Measurements from ENCODE around the gene GAB2. TPM values are rescaled to one million over a fixed set of nuclear protein-coding genes. Genes with fewer than 3 reads are reported as not detected.

GAB2 gene
- total and polyA plus RNA-seq, 2 donors (not counting 1 experiment from before 2014, with no cell fraction given): 5.8 to 85.9 TPM

- Mint-ChIP-seq H3K27me3 (no peaks in the 10 kb centered on the region), H3K4me3 (no peak overlapping the region), H3K9me3 (ENCODE audit: insufficient read depth) (no peaks in the 10 kb centered on the region), H3K4me1 (no peaks in the 10 kb centered on the region), H3K27ac (no peak overlapping the region)
- CTCF ChIA-PET: no interaction called here
- no peak overlapping the region for H3K9ac ChIP-seq (ENCODE audit: low read length)
- WGBS (ENCODE audit: insufficient coverage): no CpG with 5 or more reads among the region's 2 CpGs
- H4K20me1 ChIP-seq (ENCODE audit: control insufficient read depth, insufficient read depth, low read length, poor library complexity, severe bottlenecking): no peaks in the 10 kb centered on the region
- H3K4me1 ChIP-seq (ENCODE audit: control insufficient read depth in 2 of 2, insufficient read depth in 2 of 2, low read length in 2 of 2): no peaks in the 10 kb centered on the region
- H3K27ac ChIP-seq (ENCODE audit: low read length in 2 of 2): no peak overlapping the region
- H3K4me3 ChIP-seq (ENCODE audit: control extremely low read depth in 1 of 5, extremely low read depth in 1 of 5, insufficient read depth in 1 of 5, low read depth in 2 of 5, low read length in 4 of 5): no peak overlapping the region
- H2AFZ ChIP-seq (ENCODE audit: insufficient read depth, low read depth, low read length, poor library complexity, severe bottlenecking): no peak overlapping the region
- intact Hi-C loops (cut with micrococcal nuclease): no loop called here
- H3K27me3 ChIP-seq (replicated peaks in 1 of 4; ENCODE audit: control extremely low read depth in 1 of 4, control insufficient read depth in 3 of 4, insufficient read depth in 4 of 4, low read length in 3 of 4): no peaks in the 10 kb centered on the region
- POLR2A ChIA-PET: no interaction called here
- no peak for ATAC-seq (ENCODE audit: low read depth)
- H3K79me2 ChIP-seq (ENCODE audit: control insufficient read depth, insufficient read depth, low read length): peaks cover 31% of the 10 kb centered on the region
- peaks cover 3 to 5% of the 10 kb centered on the region in 2 experiments for H3K36me3 ChIP-seq (replicated peaks in 1 of 2; ENCODE audit: control extremely low read depth in 1 of 2, control insufficient read depth in 1 of 2, extremely low read depth in 1 of 2, insufficient read depth in 2 of 2, low read length in 1 of 2)
- no peaks in the 10 kb centered on the region for H3K9me3 ChIP-seq (ENCODE audit: control extremely low read depth in 1 of 3, control insufficient read depth in 2 of 3, insufficient read depth in 1 of 3, low read length in 2 of 3)
- no peak for DNase-seq
- no peak for TF ChIP-seq EZH2 (IDR thresholded peaks at IDR 0.05; ENCODE audit: borderline replicate concordance, insufficient read depth, low read depth, low read length, poor library complexity, severe bottlenecking)
- TF ChIP-seq CTCF (IDR thresholded peaks at IDR 0.05): no peak
- H3K4me2 ChIP-seq (replicated peaks; ENCODE audit: low read depth, low read length, poor library complexity, severe bottlenecking): no peak overlapping the region
Measured at GRCh38 chr11:78281511-78281910, 136.1 kb downstream of the GAB2 start.

GRCh38 chr11:78277314-78277994 is 140.2 kb downstream of the GAB2 start:
- ChIA-PET POLR2A (no interaction called here), CTCF (interaction anchor here (0.7 to 1.1 kb wide), 2 partner anchors 134 to 157 kb away, joined by 3 to 4 read pairs; no protein-coding TSS in a partner anchor)
- H2AFZ ChIP-seq (ENCODE audit: insufficient read depth, low read depth, low read length, poor library complexity, severe bottlenecking): no peak overlapping the region
- Mint-ChIP-seq H3K9me3 (ENCODE audit: insufficient read depth) (peaks cover 2% of the 10 kb centered on the region), H3K4me1 (no peaks in the 10 kb centered on the region), H3K4me3 (no peak overlapping the region), H3K27me3 (no peaks in the 10 kb centered on the region), H3K27ac (no peak overlapping the region)
- 95% methylated on average over 6 of the region's 7 CpGs for WGBS (ENCODE audit: insufficient coverage)
- H3K27me3 ChIP-seq (replicated peaks in 1 of 4; ENCODE audit: control extremely low read depth in 1 of 4, control insufficient read depth in 3 of 4, insufficient read depth in 4 of 4, low read length in 3 of 4): no peaks in the 10 kb centered on the region
- H3K4me3 ChIP-seq (ENCODE audit: control extremely low read depth in 1 of 5, extremely low read depth in 1 of 5, insufficient read depth in 1 of 5, low read depth in 2 of 5, low read length in 4 of 5): no peak overlapping the region
- H3K4me2 ChIP-seq (replicated peaks; ENCODE audit: low read depth, low read length, poor library complexity, severe bottlenecking): no peak overlapping the region
- no peaks in the 10 kb centered on the region for H3K4me1 ChIP-seq (ENCODE audit: control insufficient read depth in 2 of 2, insufficient read depth in 2 of 2, low read length in 2 of 2)
- DNase-seq (no peak), ATAC-seq (ENCODE audit: low read depth) (no peak)
- no peak overlapping the region for H3K27ac ChIP-seq (ENCODE audit: low read length in 2 of 2)
- H4K20me1 ChIP-seq (ENCODE audit: control insufficient read depth, insufficient read depth, low read length, poor library complexity, severe bottlenecking): no peaks in the 10 kb centered on the region
- no peak overlapping the region for H3K9ac ChIP-seq (ENCODE audit: low read length)
- peaks cover under 1% of the 10 kb centered on the region for H3K79me2 ChIP-seq (ENCODE audit: control insufficient read depth, insufficient read depth, low read length)
- peaks cover 0 to 11% (median 10%) of the 10 kb centered on the region in 3 donors for H3K9me3 ChIP-seq (ENCODE audit: control extremely low read depth in 1 of 3, control insufficient read depth in 2 of 3, insufficient read depth in 1 of 3, low read length in 2 of 3)
- H3K36me3 ChIP-seq (replicated peaks in 1 of 2; ENCODE audit: control extremely low read depth in 1 of 2, control insufficient read depth in 1 of 2, extremely low read depth in 1 of 2, insufficient read depth in 2 of 2, low read length in 1 of 2): peaks cover 8 to 9% of the 10 kb centered on the region in 2 experiments
- intact Hi-C loops (cut with micrococcal nuclease): no loop called here
- TF ChIP-seq CTCF (IDR thresholded peaks at IDR 0.05): no peak
- no peak for TF ChIP-seq EZH2 (IDR thresholded peaks at IDR 0.05; ENCODE audit: borderline replicate concordance, insufficient read depth, low read depth, low read length, poor library complexity, severe bottlenecking)
